Right atrium auricular region (tissue), 2 donors: ENCODE measurements around the gene CCNI. TPM values are rescaled to one million over a fixed set of nuclear protein-coding genes. Genes with fewer than 3 reads are reported as not detected.
"Not testable (repeated sequence)": the region's sequence is repeated elsewhere in the genome, so short reads cannot be mapped to it uniquely, and the experiment has no call there.

Experiments used
- DNase-seq: peaks from one replicate; pipeline ENCODE4 v3.0.0-alpha.2; 2019; ENCODE audit warnings: low spot score
- H3K27ac ChIP-seq, 2 donors: fragments of 200-600 bp; sonication (generic); 1 replicate in 1 of 2; 2 replicates in 1 of 2; pipeline ENCODE4 v1.5.1; 2016 to 2019
- H3K27me3 ChIP-seq, 2 donors: fragments of 200-600 bp; sonication (generic); one replicate each; pipeline versions ENCODE4 v1.5.1 to v1.6.0; 2017 to 2019
- H3K36me3 ChIP-seq: fragments of 200-600 bp; sonication (generic); one replicate; pipeline ENCODE4 v1.5.1; 2016
- H3K4me1 ChIP-seq, 2 donors: fragments of 200-600 bp; sonication (generic); one replicate each; pipeline versions ENCODE4 v1.5.1 to v1.6.0; 2017 to 2019
- H3K4me3 ChIP-seq, 2 donors: fragments of 200-600 bp; sonication (generic); 1 replicate in 1 of 2; 2 replicates in 1 of 2; pipeline ENCODE4 v1.5.1; 2017 to 2019; ENCODE audit warnings: mild to moderate bottlenecking in 1 of 2, moderate library complexity in 1 of 2
- H3K9me3 ChIP-seq, 2 donors: fragments of 200-600 bp; sonication (generic); one replicate each; pipeline ENCODE4 v1.5.1; 2019
- total RNA-seq, 2 donors: library from RNA; depleted of rRNA; stranded (reverse); fragments of >200 nt; gene quantifications; one replicate each; pipeline ENCODE4 v1.1.0, GENCODE V29; 2016
- TF ChIP-seq, protein P1 (sequence below), 2 donors: fragments of 200-600 bp; sonication (generic); IDR thresholded peaks; one replicate each; pipeline ENCODE4 v1.5.1; 2019; ENCODE audit warnings: antibody characterized with exemption in 2 of 2

The CCNI gene
- total RNA-seq, 2 donors from 2014 or later, result 251 to 338 TPM

DNA sequence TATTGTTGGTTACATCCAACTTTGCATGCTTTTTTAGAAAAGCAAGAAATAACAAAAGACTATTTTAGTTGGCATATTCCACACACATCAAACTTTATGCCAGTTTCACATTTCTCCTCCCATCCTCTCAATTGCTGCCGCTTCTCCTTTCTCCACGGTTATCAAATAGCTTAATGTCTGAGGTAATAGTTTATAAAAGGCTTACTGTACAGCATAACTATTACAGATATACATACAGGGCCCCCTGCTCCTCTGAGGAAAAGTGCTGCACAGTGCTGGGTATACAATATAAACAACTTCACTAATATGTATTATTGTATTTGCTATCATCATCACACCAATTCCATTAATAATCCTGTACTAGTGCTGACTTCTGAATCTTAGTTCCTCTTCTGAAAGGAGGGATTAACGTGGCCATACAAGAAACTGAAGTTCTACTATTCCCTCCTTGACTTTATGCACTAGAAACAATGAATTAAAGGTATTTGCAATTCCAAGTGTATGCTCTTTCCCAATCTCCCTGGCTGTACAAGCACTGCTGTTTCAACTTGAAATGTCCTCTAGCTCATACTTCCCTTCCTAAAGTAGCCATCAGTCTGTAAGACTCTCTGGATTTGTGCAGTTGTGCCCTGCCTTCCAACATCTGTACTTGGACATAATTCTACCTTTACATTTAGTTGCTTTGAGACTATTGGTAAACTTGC lies 2.5 kb downstream of the CCNI start:
- H3K27ac ChIP-seq, result peak overlapping the region; percentile 100
- no peaks in the 10 kb centered on the region for H3K9me3 ChIP-seq
- H3K27me3 ChIP-seq, result no peaks in the 10 kb centered on the region
- DNase-seq, result no peak
- H3K4me1 ChIP-seq, result peaks cover 0 to 58% of the 10 kb centered on the region in 2 donors
- no peaks in the 10 kb centered on the region for H3K36me3 ChIP-seq
- peak overlapping the region; percentile 98 to 99 for H3K4me3 ChIP-seq
- TF ChIP-seq, protein P1, sequence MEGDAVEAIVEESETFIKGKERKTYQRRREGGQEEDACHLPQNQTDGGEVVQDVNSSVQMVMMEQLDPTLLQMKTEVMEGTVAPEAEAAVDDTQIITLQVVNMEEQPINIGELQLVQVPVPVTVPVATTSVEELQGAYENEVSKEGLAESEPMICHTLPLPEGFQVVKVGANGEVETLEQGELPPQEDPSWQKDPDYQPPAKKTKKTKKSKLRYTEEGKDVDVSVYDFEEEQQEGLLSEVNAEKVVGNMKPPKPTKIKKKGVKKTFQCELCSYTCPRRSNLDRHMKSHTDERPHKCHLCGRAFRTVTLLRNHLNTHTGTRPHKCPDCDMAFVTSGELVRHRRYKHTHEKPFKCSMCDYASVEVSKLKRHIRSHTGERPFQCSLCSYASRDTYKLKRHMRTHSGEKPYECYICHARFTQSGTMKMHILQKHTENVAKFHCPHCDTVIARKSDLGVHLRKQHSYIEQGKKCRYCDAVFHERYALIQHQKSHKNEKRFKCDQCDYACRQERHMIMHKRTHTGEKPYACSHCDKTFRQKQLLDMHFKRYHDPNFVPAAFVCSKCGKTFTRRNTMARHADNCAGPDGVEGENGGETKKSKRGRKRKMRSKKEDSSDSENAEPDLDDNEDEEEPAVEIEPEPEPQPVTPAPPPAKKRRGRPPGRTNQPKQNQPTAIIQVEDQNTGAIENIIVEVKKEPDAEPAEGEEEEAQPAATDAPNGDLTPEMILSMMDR (IDR thresholded peaks at IDR 0.05), result no peak

GRCh38 chr4:77072195-77072753 lies 3.5 kb downstream of the CCNI start:
- H3K36me3 ChIP-seq, result no peaks in the 10 kb centered on the region
- H3K9me3 ChIP-seq, result no peaks in the 10 kb centered on the region
- no peak overlapping the region for H3K27ac ChIP-seq
- no peak for DNase-seq
- H3K27me3 ChIP-seq, result no peaks in the 10 kb centered on the region
- peaks cover 0 to 56% of the 10 kb centered on the region in 2 donors for H3K4me1 ChIP-seq
- H3K4me3 ChIP-seq, result no peak overlapping the region
- TF ChIP-seq, protein P1 (IDR thresholded peaks at IDR 0.05), result no peak

DNA sequence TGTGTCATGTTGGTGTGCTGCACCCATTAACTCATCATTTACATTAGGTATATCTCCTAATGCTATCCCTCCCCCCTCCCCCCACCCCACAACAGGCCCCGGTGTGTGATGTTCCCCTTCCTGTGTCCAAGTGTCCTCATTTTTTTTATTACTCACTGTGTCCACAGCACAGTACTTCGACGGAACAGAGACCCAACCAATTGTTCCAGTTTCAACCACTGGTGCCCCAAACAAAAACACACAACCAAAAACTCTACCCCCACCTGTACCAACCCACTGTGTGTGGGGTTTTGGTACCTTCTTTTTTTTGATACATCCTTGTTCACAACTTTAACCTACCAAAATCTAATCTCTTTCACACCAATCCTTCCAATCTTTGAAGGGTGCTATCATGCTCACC lies 6.3 kb downstream of the CCNI start:
- Histone ChIP-seq H3K36me3 (peaks cover 16% of the 10 kb centered on the region), H3K4me1 (peaks cover 0 to 51% of the 10 kb centered on the region in 2 donors)
- H3K9me3 ChIP-seq, H3K27me3 ChIP-seq, H3K4me3 ChIP-seq, H3K27ac ChIP-seq, DNase-seq: not testable (repeated sequence)

DNA sequence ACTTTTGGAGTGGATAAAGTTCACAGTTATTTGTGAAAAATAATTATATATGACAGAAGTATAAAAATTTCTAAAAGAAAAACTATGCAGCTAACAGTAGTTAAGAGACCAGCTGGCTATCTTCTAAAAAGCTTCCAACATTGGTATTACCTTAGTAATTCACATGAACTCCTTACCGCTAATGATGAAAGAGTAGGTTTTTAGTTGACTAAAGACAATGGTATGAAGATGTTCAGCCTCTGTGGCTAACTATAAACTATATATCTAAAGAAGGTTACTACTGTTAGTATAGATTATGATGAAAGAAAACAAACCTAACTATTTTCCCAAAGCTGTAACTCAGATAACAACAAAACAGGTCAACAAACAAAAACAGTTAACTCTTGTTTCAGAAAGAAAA lies 10.4 kb downstream of the CCNI start:
- Histone ChIP-seq H3K9me3 (no peaks in the 10 kb centered on the region), H3K27me3 (no peaks in the 10 kb centered on the region), H3K4me1 (peaks cover 0 to 21% of the 10 kb centered on the region in 2 donors), H3K36me3 (peaks cover 47% of the 10 kb centered on the region), H3K27ac (no peak overlapping the region), H3K4me3 (no peak overlapping the region)
- no peak for DNase-seq
- TF ChIP-seq, protein P1 (IDR thresholded peaks at IDR 0.05), result no peak

DNA sequence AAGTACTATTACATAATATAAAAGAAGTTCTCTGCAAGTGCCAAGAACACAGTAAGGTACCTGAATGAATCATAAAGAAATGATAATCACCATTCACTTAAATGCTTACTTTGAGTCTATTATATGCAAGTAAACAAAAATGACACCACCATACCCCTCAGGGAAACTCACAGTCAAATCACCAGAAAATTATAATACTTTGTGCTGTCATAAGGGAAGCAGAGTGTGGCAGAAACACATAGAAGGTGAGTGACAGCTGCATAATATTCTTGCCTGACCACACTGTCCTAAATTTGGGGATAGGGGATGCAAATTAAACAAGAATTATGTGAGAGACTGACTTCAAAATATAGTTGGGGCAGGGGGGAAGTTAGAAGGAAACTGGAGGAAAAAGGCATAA lies 12.9 kb downstream of the CCNI start:
- TF ChIP-seq, protein P1 (IDR thresholded peaks at IDR 0.05), result no peak
- no peak overlapping the region for H3K27ac ChIP-seq
- no peak overlapping the region for H3K4me3 ChIP-seq
- peaks cover 54% of the 10 kb centered on the region for H3K36me3 ChIP-seq
- DNase-seq, result no peak
- H3K9me3 ChIP-seq, result no peaks in the 10 kb centered on the region
- peaks cover 0 to 9% of the 10 kb centered on the region in 2 donors for H3K4me1 ChIP-seq
- H3K27me3 ChIP-seq, result no peaks in the 10 kb centered on the region

GRCh38 chr4:77052352-77052751 lies 23.4 kb downstream of the CCNI start:
- H3K9me3 ChIP-seq, result no peaks in the 10 kb centered on the region
- H3K4me3 ChIP-seq, result no peak overlapping the region
- H3K36me3 ChIP-seq, result peaks cover 84% of the 10 kb centered on the region
- H3K4me1 ChIP-seq, result peaks cover 0 to 12% of the 10 kb centered on the region in 2 donors
- no peak for DNase-seq
- TF ChIP-seq, protein P1 (IDR thresholded peaks at IDR 0.05), result peak in 1 of 2 donors; percentile 59
- H3K27ac ChIP-seq, result no peak overlapping the region
- no peaks in the 10 kb centered on the region for H3K27me3 ChIP-seq
